ENCODE measurements around the gene SOX1. TPM values are rescaled to one million over a fixed set of nuclear protein-coding genes. Genes with fewer than 3 reads are reported as not detected.

The SOX1 gene
- total and polyA plus RNA-seq, 9 of the 15 experiments (the other 6 are each of a cell fraction or from before 2014, with no cell fraction given): not detected

DNA sequence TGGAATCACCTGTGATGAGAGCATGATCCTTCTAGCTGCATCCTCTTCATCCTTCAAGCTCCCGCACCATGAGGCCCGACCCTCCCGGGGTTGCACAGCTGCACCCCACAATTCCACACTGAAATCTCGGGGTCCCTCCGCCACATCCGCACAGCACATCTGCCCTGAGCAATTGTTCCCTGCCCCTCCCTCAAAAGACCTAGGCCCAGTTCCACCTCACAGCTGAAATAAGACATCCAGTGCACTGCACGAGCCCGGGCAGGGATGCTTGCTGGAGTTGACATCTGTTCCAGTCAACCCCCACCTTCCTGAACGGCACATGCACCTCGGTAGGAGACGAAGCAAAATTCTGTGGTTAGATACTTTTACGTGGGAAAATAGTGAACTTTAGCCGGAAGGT, 14.7 kb upstream of the SOX1 start (continued):
- TF ChIP-seq, protein P1, sequence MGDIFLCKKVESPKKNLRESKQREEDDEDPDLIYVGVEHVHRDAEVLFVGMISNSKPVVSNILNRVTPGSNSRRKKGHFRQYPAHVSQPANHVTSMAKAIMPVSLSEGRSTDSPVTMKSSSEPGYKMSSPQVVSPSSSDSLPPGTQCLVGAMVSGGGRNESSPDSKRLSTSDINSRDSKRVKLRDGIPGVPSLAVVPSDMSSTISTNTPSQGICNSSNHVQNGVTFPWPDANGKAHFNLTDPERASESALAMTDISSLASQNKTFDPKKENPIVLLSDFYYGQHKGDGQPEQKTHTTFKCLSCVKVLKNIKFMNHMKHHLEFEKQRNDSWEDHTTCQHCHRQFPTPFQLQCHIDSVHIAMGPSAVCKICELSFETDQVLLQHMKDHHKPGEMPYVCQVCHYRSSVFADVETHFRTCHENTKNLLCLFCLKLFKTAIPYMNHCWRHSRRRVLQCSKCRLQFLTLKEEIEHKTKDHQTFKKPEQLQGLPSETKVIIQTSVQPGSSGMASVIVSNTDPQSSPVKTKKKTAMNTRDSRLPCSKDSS (IDR thresholded peaks at IDR 0.05; ENCODE audit: low read depth, partially characterized antibody): no peak
- TF ChIP-seq, protein P2, sequence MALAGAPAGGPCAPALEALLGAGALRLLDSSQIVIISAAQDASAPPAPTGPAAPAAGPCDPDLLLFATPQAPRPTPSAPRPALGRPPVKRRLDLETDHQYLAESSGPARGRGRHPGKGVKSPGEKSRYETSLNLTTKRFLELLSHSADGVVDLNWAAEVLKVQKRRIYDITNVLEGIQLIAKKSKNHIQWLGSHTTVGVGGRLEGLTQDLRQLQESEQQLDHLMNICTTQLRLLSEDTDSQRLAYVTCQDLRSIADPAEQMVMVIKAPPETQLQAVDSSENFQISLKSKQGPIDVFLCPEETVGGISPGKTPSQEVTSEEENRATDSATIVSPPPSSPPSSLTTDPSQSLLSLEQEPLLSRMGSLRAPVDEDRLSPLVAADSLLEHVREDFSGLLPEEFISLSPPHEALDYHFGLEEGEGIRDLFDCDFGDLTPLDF (CRISPR knock-in tag; IDR thresholded peaks at IDR 0.05): no peak
- TF ChIP-seq ZFP1 (CRISPR knock-in tag; IDR thresholded peaks at IDR 0.05): no peak
- TF ChIP-seq, protein P3, sequence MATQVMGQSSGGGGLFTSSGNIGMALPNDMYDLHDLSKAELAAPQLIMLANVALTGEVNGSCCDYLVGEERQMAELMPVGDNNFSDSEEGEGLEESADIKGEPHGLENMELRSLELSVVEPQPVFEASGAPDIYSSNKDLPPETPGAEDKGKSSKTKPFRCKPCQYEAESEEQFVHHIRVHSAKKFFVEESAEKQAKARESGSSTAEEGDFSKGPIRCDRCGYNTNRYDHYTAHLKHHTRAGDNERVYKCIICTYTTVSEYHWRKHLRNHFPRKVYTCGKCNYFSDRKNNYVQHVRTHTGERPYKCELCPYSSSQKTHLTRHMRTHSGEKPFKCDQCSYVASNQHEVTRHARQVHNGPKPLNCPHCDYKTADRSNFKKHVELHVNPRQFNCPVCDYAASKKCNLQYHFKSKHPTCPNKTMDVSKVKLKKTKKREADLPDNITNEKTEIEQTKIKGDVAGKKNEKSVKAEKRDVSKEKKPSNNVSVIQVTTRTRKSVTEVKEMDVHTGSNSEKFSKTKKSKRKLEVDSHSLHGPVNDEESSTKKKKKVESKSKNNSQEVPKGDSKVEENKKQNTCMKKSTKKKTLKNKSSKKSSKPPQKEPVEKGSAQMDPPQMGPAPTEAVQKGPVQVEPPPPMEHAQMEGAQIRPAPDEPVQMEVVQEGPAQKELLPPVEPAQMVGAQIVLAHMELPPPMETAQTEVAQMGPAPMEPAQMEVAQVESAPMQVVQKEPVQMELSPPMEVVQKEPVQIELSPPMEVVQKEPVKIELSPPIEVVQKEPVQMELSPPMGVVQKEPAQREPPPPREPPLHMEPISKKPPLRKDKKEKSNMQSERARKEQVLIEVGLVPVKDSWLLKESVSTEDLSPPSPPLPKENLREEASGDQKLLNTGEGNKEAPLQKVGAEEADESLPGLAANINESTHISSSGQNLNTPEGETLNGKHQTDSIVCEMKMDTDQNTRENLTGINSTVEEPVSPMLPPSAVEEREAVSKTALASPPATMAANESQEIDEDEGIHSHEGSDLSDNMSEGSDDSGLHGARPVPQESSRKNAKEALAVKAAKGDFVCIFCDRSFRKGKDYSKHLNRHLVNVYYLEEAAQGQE (IDR thresholded peaks at IDR 0.05; ENCODE audit: borderline replicate concordance): no peak
- TF ChIP-seq, protein P3 (CRISPR knock-in tag; IDR thresholded peaks at IDR 0.05; ENCODE audit: low read depth): no peak

All from K562 (cell line).